GM12878 (cell line): Measurements from ENCODE around the gene FANCD2OS. TPM values are rescaled to one million over a fixed set of nuclear protein-coding genes. Genes with fewer than 3 reads are reported as not detected.

Source experiments
- ATAC-seq: fragments of 200-7000 bp; cut with Tn5 transposase; 3 replicates; pipeline ENCODE4 v1.9.1; 2020; ENCODE audit warnings: mild to moderate bottlenecking, moderate library complexity
- BruUV-seq: library from RNA; stranded (reverse); fragments of 400-500 nt; replicated peaks from 2 replicates; lab custom pipeline; 2021; lab: Mats Ljungman, UMichigan
- CTCF ChIA-PET: fragments of 300-600 bp; sonication (Branson Sonifier 250); formaldehyde crosslinking; extraction: SDS; loops from one replicate; lab custom pipeline; 2021; ENCODE audit warnings: inconsistent platforms; lab: Yijun Ruan, JAX
- POLR2A ChIA-PET: fragments of 350-600 bp; formaldehyde crosslinking; extraction: SDS; loops from one replicate; lab custom pipeline; 2021; ENCODE audit warnings: inconsistent platforms; lab: Charles Lee
- RAD21 ChIA-PET: fragments of 300-600 bp; sonication (Branson Sonifier 250); formaldehyde crosslinking; loops from one replicate; lab custom pipeline; 2023; ENCODE audit warnings: antibody characterized with exemption; ENCODE audit not compliant: unreplicated experiment; lab: Charles Lee
- SMC1A ChIA-PET: fragments of 300-600 bp; sonication (Branson Sonifier 250); formaldehyde crosslinking; loops from one replicate; lab custom pipeline; 2023; ENCODE audit not compliant: unreplicated experiment, uncharacterized antibody; lab: Charles Lee
- DNase-seq: peaks from one replicate; pipeline ENCODE4 v3.0.0-alpha.2; 2011; ENCODE audit warnings: low read depth, low spot score
- FAIRE-seq: peaks from 3 replicates; lab custom pipeline; 2011; peaks lifted over from hg19 to GRCh38; lab: Jason Lieb, UNC
- H2AFZ ChIP-seq: 2 replicates; pipeline ENCODE4 v1.6.0; 2011; ENCODE audit warnings: low read depth, low read length, control low read depth; ENCODE audit not compliant: control insufficient read depth
- H3K27ac ChIP-seq: 2 replicates; pipeline ENCODE4 v1.5.1; 2011; ENCODE audit warnings: control low read depth; ENCODE audit not compliant: control insufficient read depth, insufficient read depth
- H3K27me3 ChIP-seq, 2 experiments: replicated peaks in 1 of 2; 2 replicates each; pipeline versions ENCODE4 v1.6.0 to v1.6.1; 2011; ENCODE audit warnings: low read length in 1 of 2; ENCODE audit not compliant: control insufficient read depth in 2 of 2, insufficient read depth in 2 of 2
- H3K36me3 ChIP-seq, 2 experiments: 2 replicates each; pipeline ENCODE4 v1.5.1; 2011; ENCODE audit warnings: low read length in 1 of 2; ENCODE audit not compliant: control insufficient read depth in 2 of 2, insufficient read depth in 2 of 2
- H3K4me1 ChIP-seq: 2 replicates; pipeline ENCODE4 v1.6.1; 2011; ENCODE audit warnings: mild to moderate bottlenecking, low read length, moderate library complexity, mixed read lengths; ENCODE audit not compliant: control insufficient read depth, insufficient read depth
- H3K4me2 ChIP-seq: 2 replicates; pipeline ENCODE4 v1.6.0; 2011; ENCODE audit warnings: control low read depth; ENCODE audit not compliant: control insufficient read depth, insufficient read depth
- H3K4me3 ChIP-seq: fragments of 200-600 bp; sonication (generic); 2 replicates; pipeline ENCODE4 v1.5.1; 2016
- H3K79me2 ChIP-seq: 2 replicates; pipeline ENCODE4 v1.6.0; 2011; ENCODE audit warnings: low read length; ENCODE audit not compliant: control insufficient read depth, insufficient read depth
- H3K9ac ChIP-seq: 2 replicates; pipeline ENCODE4 v1.8.0; 2011; ENCODE audit warnings: low read length, control low read depth, mixed read lengths; ENCODE audit not compliant: control insufficient read depth, insufficient read depth
- H3K9me3 ChIP-seq: replicated peaks from 3 replicates; pipeline ENCODE4 v1.5.1; 2011; ENCODE audit warnings: mild to moderate bottlenecking, low read length; ENCODE audit not compliant: control insufficient read depth, insufficient read depth
- H4K20me1 ChIP-seq: 2 replicates; pipeline ENCODE4 v1.6.0; 2011; ENCODE audit not compliant: control insufficient read depth, insufficient read depth
- ASH2L ChIP-seq: fragments of 300-600, 200-600 bp; sonication (generic); IDR thresholded peaks from 2 replicates; pipeline ENCODE4 v1.6.1; 2017; ENCODE audit warnings: low read depth, mild to moderate bottlenecking, borderline replicate concordance
- CEBPZ ChIP-seq: fragments of 150-350 bp; IDR thresholded peaks from 2 replicates; pipeline ENCODE4 v1.6.1; 2016; ENCODE audit warnings: low read depth, low read length
- DPF2 ChIP-seq: fragments of 450-650 bp; IDR thresholded peaks from 2 replicates; pipeline ENCODE4 v1.6.1; 2017; ENCODE audit warnings: mild to moderate bottlenecking
- EED ChIP-seq: sonication (generic); IDR thresholded peaks from 2 replicates; pipeline ENCODE4 v1.6.1; 2016; ENCODE audit warnings: antibody characterized with exemption, low read depth
- IRF3 ChIP-seq: fragments of 450-650 bp; IDR thresholded peaks from 2 replicates; pipeline ENCODE4 v1.6.1; 2014; ENCODE audit warnings: mild to moderate bottlenecking
- MAX ChIP-seq: IDR thresholded peaks from 2 replicates; pipeline ENCODE4 v1.6.1; 2012; ENCODE audit warnings: low read depth, low read length, improper control_type of control experiment
- MXI1 ChIP-seq: fragments of 150-350 bp; IDR thresholded peaks from 2 replicates; pipeline ENCODE4 v1.6.1; 2011; ENCODE audit warnings: low read depth, mild to moderate bottlenecking, inconsistent platforms, low read length, improper control_type of control experiment
- NFYB ChIP-seq: IDR thresholded peaks from 2 replicates; pipeline ENCODE4 v1.6.1; 2011; ENCODE audit warnings: low read depth, mild to moderate bottlenecking, low read length, improper control_type of control experiment, moderate library complexity; ENCODE audit not compliant: insufficient read depth
- PAX8 ChIP-seq: fragments of 450-650 bp; IDR thresholded peaks from 2 replicates; pipeline ENCODE4 v1.6.1; 2017; ENCODE audit warnings: mild to moderate bottlenecking, moderate library complexity
- RUNX3 ChIP-seq: IDR thresholded peaks from 2 replicates; pipeline ENCODE4 v1.6.1; 2012; ENCODE audit warnings: low read length, inconsistent platforms
- SIX5 ChIP-seq: IDR thresholded peaks from 2 replicates; pipeline ENCODE4 v1.6.1; 2011; ENCODE audit warnings: mild to moderate bottlenecking, low read depth, low read length, moderate library complexity; ENCODE audit not compliant: severe bottlenecking
- TARDBP ChIP-seq: IDR thresholded peaks from 2 replicates; pipeline ENCODE4 v1.6.1; 2016; ENCODE audit warnings: borderline replicate concordance
- ZNF384 ChIP-seq: IDR thresholded peaks from 2 replicates; pipeline ENCODE4 v1.6.1; 2012; ENCODE audit warnings: low read depth, mild to moderate bottlenecking, low read length, improper control_type of control experiment, borderline replicate concordance
- WGBS: methylation state at CpG from one replicate; pipeline ENCODE4 v1.1.6; 2016; ENCODE audit warnings: low lambda C conversion rate; ENCODE audit not compliant: insufficient replicate concordance, insufficient coverage; ENCODE audit errors: missing lambda C conversion rate; 5-methylcytosine and 5-hydroxymethylcytosine counted together
- in situ Hi-C: fragments of 300-500 bp; cut with MboI; formaldehyde crosslinking; loops from 9 replicates; pipeline ENCODE4 v1.14.3; 2018; ENCODE audit warnings: mixed read lengths
- intact Hi-C: fragments of 100-400 bp; cut with micrococcal nuclease; formaldehyde crosslinking; loops from one replicate; pipeline ENCODE4 v1.14.2; 2022; ENCODE audit not compliant: unreplicated experiment
- polyA plus RNA-seq, 11 experiments: library from polyadenylated mRNA; depleted of rRNA in 4 of 11; unstranded in 6 of 11; stranded (reverse) in 5 of 11; fragments of >200 nt; fragmentation: Nextera tagmentation in 4 of 11; fragmentation: Illumina TruSeq in 1 of 11; extraction: Ambion mirVana in 4 of 11; extraction: Trizol in 1 of 11; gene quantifications; 1 replicate in 1 of 11; 2 replicates in 10 of 11; pipeline versions ENCODE4 v1.2.1 to v1.2.3, GENCODE V29; 2011 to 2016; ENCODE audit warnings: inconsistent platforms in 2 of 11, missing spikeins in 2 of 11, low read depth in 1 of 11
- total RNA-seq, 4 experiments: library from RNA; depleted of rRNA in 3 of 4; stranded (reverse); fragments of >200 nt in 3 of 4; fragmentation: Illumina TruSeq in 1 of 4; extraction: Trizol in 1 of 4; gene quantifications; 2 replicates each; pipeline versions ENCODE4 v1.2.1 to v1.2.3, GENCODE V29; 2013 to 2021

The FANCD2OS gene
- total and polyA plus RNA-seq, 10 of the 15 experiments (the other 5 are each of a cell fraction or from before 2014, with no cell fraction given): 0.38 to 0.42 TPM; not detected in 8

- BruUV-seq: no TSS peak
- peaks cover under 1% of the 10 kb centered on the region; the same call in 1 of the 2 replicates for H3K4me1 ChIP-seq
- DNase-seq: no peak
- WGBS: 84% methylated on average over 4 of the region's 4 CpGs
- H3K9ac ChIP-seq: no peak overlapping the region
- no peak overlapping the region for H2AFZ ChIP-seq
- POLR2A ChIA-PET: no interaction called here
- CTCF ChIA-PET: no interaction called here
- no peak overlapping the region for H3K27ac ChIP-seq
- SMC1A ChIA-PET: no interaction called here
- no peaks in the 10 kb centered on the region for H3K79me2 ChIP-seq
- intact Hi-C loops: no loop called here
- FAIRE-seq: no peak
- peaks cover 0 to 6% of the 10 kb centered on the region in 2 experiments; a peak in 3 of 4 replicates for H3K36me3 ChIP-seq
- no peak overlapping the region for H3K4me3 ChIP-seq
- H3K27me3 ChIP-seq: no peaks in the 10 kb centered on the region
- ATAC-seq: no peak
- TF ChIP-seq RUNX3 (no peak), NFYB (no peak), ZNF384 (no peak), MAX (no peak), TARDBP (no peak), CEBPZ (no peak), DPF2 (no peak), IRF3 (no peak), EED (no peak), MXI1 (no peak), SIX5 (no peak), PAX8 (no peak), ASH2L (no peak)
- in situ Hi-C loops: no loop called here
- RAD21 ChIA-PET: no interaction called here
- no peak overlapping the region for H3K4me2 ChIP-seq
- no peaks in the 10 kb centered on the region for H4K20me1 ChIP-seq
- H3K9me3 ChIP-seq: no peaks in the 10 kb centered on the region; the same call in 2 of the 3 replicates
Measured at GRCh38 chr3:10157031-10157430, 49.0 kb upstream of the FANCD2OS start.
